H9 (cell line): Measurements from ENCODE around the gene TMTC1. TPM values are rescaled to one million over a fixed set of nuclear protein-coding genes. Genes with fewer than 3 reads are reported as not detected.

Experiments
- DNase-seq: peaks from one replicate; pipeline ENCODE4 v3.0.0-alpha.2; 2017
- H2AFZ ChIP-seq: one replicate; pipeline ENCODE4 v1.6.1; 2013; ENCODE audit warnings: mild to moderate bottlenecking, low read length, control low read depth, moderate library complexity
- H2AK5ac ChIP-seq: 2 replicates; pipeline ENCODE4 v1.6.1; 2013; ENCODE audit warnings: low read length, control low read depth, mixed read lengths; ENCODE audit not compliant: insufficient read length
- H2BK120ac ChIP-seq: one replicate; pipeline ENCODE4 v1.6.1; 2013; ENCODE audit warnings: low read depth, mild to moderate bottlenecking, low read length, control low read depth, inconsistent platforms; ENCODE audit not compliant: poor library complexity, severe bottlenecking
- H2BK12ac ChIP-seq: 2 replicates; pipeline ENCODE4 v1.6.1; 2013; ENCODE audit warnings: low read length, control low read depth, mixed read lengths, low read depth; ENCODE audit not compliant: insufficient read length
- H2BK15ac ChIP-seq: 2 replicates; pipeline ENCODE4 v1.6.1; 2013; ENCODE audit warnings: low read depth, low read length, control low read depth
- H2BK20ac ChIP-seq: one replicate; pipeline ENCODE4 v1.6.1; 2013; ENCODE audit warnings: low read depth, mild to moderate bottlenecking, low read length, control low read depth, inconsistent platforms; ENCODE audit not compliant: poor library complexity, severe bottlenecking
- H2BK5ac ChIP-seq: 2 replicates; pipeline ENCODE4 v1.6.1; 2013; ENCODE audit warnings: low read length, control low read depth, mixed read lengths; ENCODE audit not compliant: insufficient read length
- H3K14ac ChIP-seq: 2 replicates; pipeline ENCODE4 v1.6.1; 2013; ENCODE audit warnings: low read length, control low read depth; ENCODE audit not compliant: insufficient read depth
- H3K18ac ChIP-seq: 2 replicates; pipeline ENCODE4 v1.6.1; 2013; ENCODE audit warnings: low read depth, mild to moderate bottlenecking, mixed read lengths, low read length, control low read depth; ENCODE audit not compliant: insufficient read length
- H3K23ac ChIP-seq: 2 replicates; pipeline ENCODE4 v1.6.1; 2013; ENCODE audit warnings: low read length, control low read depth, mixed read lengths, low read depth; ENCODE audit not compliant: insufficient read length
- H3K23me2 ChIP-seq: 2 replicates; pipeline ENCODE4 v1.6.1; 2013; ENCODE audit warnings: low read depth, mild to moderate bottlenecking, mixed read lengths, low read length, control low read depth; ENCODE audit not compliant: insufficient read length, poor library complexity, severe bottlenecking
- H3K27ac ChIP-seq: 2 replicates; pipeline ENCODE4 v1.5.1; 2013; ENCODE audit warnings: low read length, control low read depth, mixed read lengths, low read depth; ENCODE audit not compliant: insufficient read length
- H3K27me3 ChIP-seq: 2 replicates; pipeline ENCODE4 v1.6.1; 2013; ENCODE audit warnings: low read length, control low read depth, inconsistent platforms; ENCODE audit not compliant: insufficient read depth
- H3K4ac ChIP-seq: 2 replicates; pipeline ENCODE4 v1.6.1; 2013; ENCODE audit warnings: low read depth, mild to moderate bottlenecking, control low read depth, inconsistent platforms, low read length, moderate library complexity
- H3K4me1 ChIP-seq: 2 replicates; pipeline ENCODE4 v1.6.1; 2013; ENCODE audit warnings: low read length, control low read depth, inconsistent platforms; ENCODE audit not compliant: insufficient read depth
- H3K4me2 ChIP-seq: 2 replicates; pipeline ENCODE4 v1.6.1; 2013; ENCODE audit warnings: low read length, control low read depth, mixed read lengths; ENCODE audit not compliant: insufficient read length, insufficient read depth
- H3K56ac ChIP-seq: 2 replicates; pipeline ENCODE4 v1.6.1; 2013; ENCODE audit warnings: low read depth, mild to moderate bottlenecking, mixed read lengths, low read length, control low read depth; ENCODE audit not compliant: insufficient read length
- H3K79me1 ChIP-seq: 2 replicates; pipeline ENCODE4 v1.6.1; 2013; ENCODE audit warnings: low read depth, mild to moderate bottlenecking, moderate library complexity, low read length, control low read depth, inconsistent platforms; ENCODE audit not compliant: insufficient read depth, poor library complexity, severe bottlenecking
- H3K79me2 ChIP-seq: 2 replicates; pipeline ENCODE4 v1.6.1; 2013; ENCODE audit warnings: low read length, control low read depth, inconsistent platforms; ENCODE audit not compliant: insufficient read depth
- H3K9ac ChIP-seq: 2 replicates; pipeline ENCODE4 v1.6.1; 2013; ENCODE audit warnings: low read length, control low read depth, mixed read lengths; ENCODE audit not compliant: insufficient read length; ENCODE audit errors: extremely low read depth
- H3K9me3 ChIP-seq: one replicate; pipeline ENCODE4 v1.6.1; 2013; ENCODE audit warnings: low read depth, low read length, inconsistent platforms; ENCODE audit not compliant: control insufficient read depth
- H3T11ph ChIP-seq: one replicate; pipeline ENCODE4 v1.6.1; 2013; ENCODE audit warnings: mild to moderate bottlenecking, low read length, control low read depth, inconsistent platforms
- H4K20me1 ChIP-seq: one replicate; pipeline ENCODE4 v1.6.1; 2013; ENCODE audit not compliant: control insufficient read depth, insufficient read length, insufficient read depth
- H4K5ac ChIP-seq: 2 replicates; pipeline ENCODE4 v1.6.1; 2013; ENCODE audit warnings: low read depth, mild to moderate bottlenecking, mixed read lengths, low read length, control low read depth; ENCODE audit not compliant: insufficient read length
- H4K8ac ChIP-seq: replicated peaks from 2 replicates; pipeline ENCODE4 v1.6.1; 2013; ENCODE audit warnings: low read length, control low read depth, mixed read lengths, low read depth; ENCODE audit not compliant: insufficient read length
- H4K91ac ChIP-seq: 2 replicates; pipeline ENCODE4 v1.6.1; 2013; ENCODE audit warnings: low read depth, mild to moderate bottlenecking, moderate library complexity, mixed read lengths, low read length, control low read depth; ENCODE audit not compliant: insufficient read length
- H3K27ac Mint-ChIP-seq, 3 experiments: 2 replicates in 2 of 3; 3 replicates in 1 of 3; pipeline ENCODE4 v1.8.0; 2020 to 2021; ENCODE audit warnings: mixed read lengths in 3 of 3, mild to moderate bottlenecking in 1 of 3, moderate library complexity in 1 of 3
- H3K27me3 Mint-ChIP-seq: 2 replicates; pipeline ENCODE4 v1.8.0; 2021; ENCODE audit warnings: low read depth, mild to moderate bottlenecking, moderate library complexity, mixed read lengths
- H3K36me3 Mint-ChIP-seq, 3 experiments: 2 replicates in 2 of 3; 3 replicates in 1 of 3; pipeline ENCODE4 v1.8.0; 2020 to 2021; ENCODE audit warnings: low read depth in 3 of 3, mixed read lengths in 3 of 3; ENCODE audit not compliant: insufficient read depth in 1 of 3
- H3K4me1 Mint-ChIP-seq, 2 experiments: 2 replicates each; pipeline ENCODE4 v1.8.0; 2020; ENCODE audit warnings: mixed read lengths in 2 of 2
- H3K4me3 Mint-ChIP-seq, 2 experiments: 2 replicates in 1 of 2; 3 replicates in 1 of 2; pipeline ENCODE4 v1.8.0; 2020 to 2021; ENCODE audit warnings: mild to moderate bottlenecking in 2 of 2, mixed read lengths in 2 of 2, moderate library complexity in 1 of 2
- H3K9me3 Mint-ChIP-seq, 2 experiments: 2 replicates in 1 of 2; 3 replicates in 1 of 2; pipeline ENCODE4 v1.8.0; 2020; ENCODE audit warnings: mild to moderate bottlenecking in 2 of 2, mixed read lengths in 2 of 2, moderate library complexity in 1 of 2
- CTCF ChIP-seq: fragments of 200-600 bp; sonication (generic); conservative IDR thresholded peaks from 3 replicates; pipeline ENCODE4 v1.8.0; 2021; ENCODE audit warnings: antibody characterized with exemption, mild to moderate bottlenecking
- WGBS: extraction: QIAGEN DNeasy Blood & Tissue Kit; methylation state at CpG from one replicate; pipeline ENCODE4 v1.1.7; 2013; ENCODE audit warnings: missing lambda C conversion rate, low lambda C conversion rate, mixed read lengths; ENCODE audit not compliant: insufficient read length; ENCODE audit errors: extremely low coverage; 5-methylcytosine and 5-hydroxymethylcytosine counted together
- total RNA-seq: library from RNA; stranded (reverse); gene quantifications from 2 replicates; pipeline ENCODE4 v1.2.1, GENCODE V29; 2021

The TMTC1 gene
- total RNA-seq, 1 experiment from 2014 or later = 16.1 TPM

DNA sequence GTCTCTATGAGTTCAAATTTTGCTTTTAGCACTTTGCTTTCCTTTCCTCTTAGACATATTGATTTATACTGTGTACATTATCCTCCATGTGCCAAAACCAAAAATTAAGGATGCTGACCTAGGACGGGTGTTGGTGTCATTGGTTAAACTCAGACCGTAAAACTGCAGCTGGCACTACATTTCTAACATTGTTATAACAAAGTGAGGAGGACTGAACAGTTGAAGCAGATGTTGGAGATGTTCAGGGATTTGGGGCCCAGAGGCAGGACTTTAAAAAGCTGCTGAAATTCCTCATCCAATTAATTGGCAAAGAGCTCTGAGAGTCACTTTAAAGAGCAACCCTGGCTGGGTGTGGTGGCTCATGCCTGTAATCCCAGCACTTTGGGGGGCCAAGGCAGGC lies 72.4 kb downstream of the TMTC1 start:
- WGBS = no CpG with 5 or more reads among the region's 2 CpGs
- H3K9me3 ChIP-seq = no peaks in the 10 kb centered on the region
- no peaks in the 10 kb centered on the region for H3K79me2 ChIP-seq
- no peaks in the 10 kb centered on the region for H4K20me1 ChIP-seq
- H3K4ac ChIP-seq = no peak overlapping the region
- no peak overlapping the region for H2BK20ac ChIP-seq
- no peak overlapping the region for H3K23ac ChIP-seq
- no peaks in the 10 kb centered on the region for H3K27me3 ChIP-seq
- H3K9me3 Mint-ChIP-seq = no peaks in the 10 kb centered on the region
- H3K56ac ChIP-seq = no peak overlapping the region
- H2AFZ ChIP-seq = no peak overlapping the region
- H3K79me1 ChIP-seq = no peaks in the 10 kb centered on the region
- no peak overlapping the region for H4K5ac ChIP-seq
- 0 out of 2 replicates have a peak, but pooled peaks cover 2% of the 10 kb centered on the region for H3K4me1 ChIP-seq
- no peak overlapping the region for H3K9ac ChIP-seq
- no peak overlapping the region for H3K27ac ChIP-seq
- H2BK15ac ChIP-seq = no peak overlapping the region
- no peaks in the 10 kb centered on the region for H3K23me2 ChIP-seq
- H2BK5ac ChIP-seq = no peak overlapping the region
- no peak overlapping the region for H3K4me2 ChIP-seq
- no peak overlapping the region for H2BK12ac ChIP-seq
- no peak for TF ChIP-seq CTCF
- H3K14ac ChIP-seq = no peak overlapping the region
- no peak overlapping the region for H3K4me3 Mint-ChIP-seq
- no peak overlapping the region for H3K27ac Mint-ChIP-seq
- H3K36me3 Mint-ChIP-seq = no peaks in the 10 kb centered on the region; a peak in 1 of 7 replicates
- no peak for DNase-seq
- H4K8ac ChIP-seq = no peak overlapping the region
- no peak overlapping the region for H2BK120ac ChIP-seq
- no peak overlapping the region for H3K18ac ChIP-seq
- peaks cover 17 to 33% of the 10 kb centered on the region in 2 experiments for H3K4me1 Mint-ChIP-seq
- no peak overlapping the region for H3T11ph ChIP-seq
- no peaks in the 10 kb centered on the region for H3K27me3 Mint-ChIP-seq
- no peak overlapping the region for H4K91ac ChIP-seq
- H2AK5ac ChIP-seq = no peak overlapping the region
